WTC11 (cell line): ENCODE data around the gene HELQ. TPM values are rescaled to one million over a fixed set of nuclear protein-coding genes. Genes with fewer than 3 reads are reported as not detected.

Experiments
- ATAC-seq: fragments of 200-7000 bp; cut with Tn5 transposase; 2 replicates; pipeline ENCODE4 v1.10.0; 2021; ENCODE audit warnings: mild to moderate bottlenecking, moderate library complexity
- CTCF ChIA-PET: fragments of 300-600 bp; sonication (Branson Sonifier 250); formaldehyde crosslinking; loops from one replicate; lab custom pipeline; 2021; ENCODE audit warnings: antibody characterized with exemption; lab: Charles Lee
- POLR2A ChIA-PET: fragments of 350-600 bp; sonication (Branson Sonifier 250); formaldehyde crosslinking; loops from one replicate; lab custom pipeline; 2021; ENCODE audit warnings: antibody characterized with exemption; lab: Charles Lee
- DNase-seq: peaks from one replicate; pipeline ENCODE4 v3.0.0; 2021; ENCODE audit warnings: low spot score
- H3K27ac Mint-ChIP-seq: 2 replicates; pipeline ENCODE4 v1.8.0; 2021; ENCODE audit warnings: mixed read lengths
- H3K27me3 Mint-ChIP-seq: 2 replicates; pipeline ENCODE4 v1.8.0; 2021; ENCODE audit warnings: low read depth, mild to moderate bottlenecking, moderate library complexity, mixed read lengths
- H3K36me3 Mint-ChIP-seq: 2 replicates; pipeline ENCODE4 v1.8.0; 2021; ENCODE audit warnings: mixed read lengths
- H3K4me1 Mint-ChIP-seq: 2 replicates; pipeline ENCODE4 v1.8.0; 2022; ENCODE audit warnings: mixed read lengths
- H3K4me3 Mint-ChIP-seq: 2 replicates; pipeline ENCODE4 v1.8.0; 2021; ENCODE audit warnings: mild to moderate bottlenecking, moderate library complexity, mixed read lengths
- H3K9me3 Mint-ChIP-seq: 2 replicates; pipeline ENCODE4 v1.8.0; 2021; ENCODE audit warnings: mixed read lengths
- ATF1 ChIP-seq: sonication (generic); formaldehyde crosslinking; IDR thresholded peaks from 2 replicates; pipeline ENCODE4 v1.8.1; 2023; ENCODE audit warnings: mild to moderate bottlenecking, moderate library complexity, missing genetic modification reagents
- CREM ChIP-seq: sonication (generic); formaldehyde crosslinking; IDR thresholded peaks from 2 replicates; pipeline ENCODE4 v1.8.1; 2022; ENCODE audit warnings: mild to moderate bottlenecking, missing genetic modification reagents, moderate library complexity
- E2F4 ChIP-seq: sonication (generic); formaldehyde crosslinking; IDR thresholded peaks from 2 replicates; pipeline ENCODE4 v1.8.1; 2022; ENCODE audit warnings: low read depth, mild to moderate bottlenecking, moderate library complexity, missing genetic modification reagents, borderline replicate concordance
- E2F5 ChIP-seq: sonication (generic); formaldehyde crosslinking; IDR thresholded peaks from 2 replicates; pipeline ENCODE4 v1.8.1; 2022; ENCODE audit warnings: mild to moderate bottlenecking, moderate library complexity, missing genetic modification reagents
- ERG ChIP-seq: fragments of 250-450 bp; sonication (Bioruptor Pico); IDR thresholded peaks from 2 replicates; pipeline ENCODE4 v1.8.0; 2021; ENCODE audit warnings: mild to moderate bottlenecking
- FOXK1 ChIP-seq: sonication (generic); formaldehyde crosslinking; IDR thresholded peaks from 2 replicates; pipeline ENCODE4 v1.8.0; 2022; ENCODE audit warnings: mild to moderate bottlenecking, moderate library complexity, missing genetic modification reagents
- IRF1 ChIP-seq: sonication (generic); formaldehyde crosslinking; IDR thresholded peaks from 2 replicates; pipeline ENCODE4 v1.8.0; 2023; ENCODE audit warnings: missing genetic modification reagents
- IRF2 ChIP-seq: sonication (generic); formaldehyde crosslinking; IDR thresholded peaks from 2 replicates; pipeline ENCODE4 v1.8.0; 2022; ENCODE audit warnings: low read depth, missing genetic modification reagents, borderline replicate concordance
- MYBL2 ChIP-seq: sonication (generic); formaldehyde crosslinking; IDR thresholded peaks from 2 replicates; pipeline ENCODE4 v1.8.1; 2023; ENCODE audit warnings: mild to moderate bottlenecking, moderate library complexity, missing genetic modification reagents
- NFE2L1 ChIP-seq: sonication (generic); formaldehyde crosslinking; IDR thresholded peaks from 2 replicates; pipeline ENCODE4 v1.8.1; 2023; ENCODE audit warnings: missing genetic modification reagents
- RORB ChIP-seq: fragments of 250-450 bp; sonication (Bioruptor Pico); IDR thresholded peaks from 2 replicates; pipeline ENCODE4 v1.9.0; 2021; ENCODE audit warnings: mild to moderate bottlenecking
- TEAD4 ChIP-seq: sonication (generic); formaldehyde crosslinking; IDR thresholded peaks from 2 replicates; pipeline ENCODE4 v1.8.0; 2022; ENCODE audit warnings: mild to moderate bottlenecking, missing genetic modification reagents
- USF1 ChIP-seq: sonication (generic); formaldehyde crosslinking; IDR thresholded peaks from 2 replicates; pipeline ENCODE4 v1.8.0; 2022; ENCODE audit warnings: mild to moderate bottlenecking, missing genetic modification reagents
- ZBTB21 ChIP-seq: sonication (generic); formaldehyde crosslinking; IDR thresholded peaks from 2 replicates; pipeline ENCODE4 v1.8.1; 2023; ENCODE audit warnings: mild to moderate bottlenecking, missing genetic modification reagents, borderline replicate concordance
- ZBTB43 ChIP-seq: sonication (generic); formaldehyde crosslinking; IDR thresholded peaks from 2 replicates; pipeline ENCODE4 v1.8.1; 2023; ENCODE audit warnings: mild to moderate bottlenecking, missing genetic modification reagents
- ZNF263 ChIP-seq: sonication (generic); formaldehyde crosslinking; IDR thresholded peaks from 2 replicates; pipeline ENCODE4 v1.8.1; 2022; ENCODE audit warnings: low read depth, mild to moderate bottlenecking, moderate library complexity, missing genetic modification reagents
- ZNF416 ChIP-seq: fragments of 250-450 bp; sonication (Bioruptor Pico); IDR thresholded peaks from 2 replicates; pipeline ENCODE4 v1.9.0; 2021; ENCODE audit warnings: mild to moderate bottlenecking, inconsistent platforms
- total RNA-seq: library from RNA; stranded (reverse); gene quantifications from 3 replicates; pipeline ENCODE4 v1.2.3, GENCODE V29; 2021
- TF ChIP-seq, protein P1 (sequence below): sonication (generic); formaldehyde crosslinking; IDR thresholded peaks from 2 replicates; pipeline ENCODE4 v1.8.1; 2022; ENCODE audit warnings: mild to moderate bottlenecking, missing genetic modification reagents, moderate library complexity, borderline replicate concordance
- TF ChIP-seq, protein P2 (sequence below): sonication (generic); formaldehyde crosslinking; conservative IDR thresholded peaks from 2 replicates; pipeline ENCODE4 v1.8.1; 2023; ENCODE audit warnings: mild to moderate bottlenecking, low read depth, missing genetic modification reagents, moderate library complexity

HELQ gene
- total RNA-seq, 1 experiment from 2014 or later: 10.1 TPM

DNA sequence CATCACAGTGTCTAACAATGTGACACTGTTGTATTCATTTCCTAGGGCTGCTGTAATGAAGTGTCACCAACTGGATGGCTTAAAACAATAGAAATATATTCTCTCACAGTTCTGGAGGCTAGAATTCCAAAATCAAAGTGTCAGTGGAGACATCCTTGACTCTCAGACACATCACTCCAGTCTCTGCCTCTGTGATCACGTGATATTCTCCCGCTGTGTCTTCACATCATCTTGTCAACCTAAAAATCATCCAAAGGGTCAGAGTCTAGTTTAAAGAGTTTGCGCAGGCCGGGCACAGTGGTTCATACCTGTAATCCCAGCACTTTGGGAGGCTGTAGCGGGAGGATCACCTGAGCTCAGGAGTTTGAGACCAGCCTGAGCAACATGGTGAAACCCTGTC, 84.4 kb downstream of the HELQ start:
- H3K4me3 Mint-ChIP-seq: no peak overlapping the region
- peaks cover 12% of the 10 kb centered on the region for H3K9me3 Mint-ChIP-seq
- no peak for TF ChIP-seq RORB (CRISPR knock-in tag)
- no peak for TF ChIP-seq FOXK1
- no peak for TF ChIP-seq CREM (CRISPR knock-in tag)
- TF ChIP-seq MYBL2 (CRISPR knock-in tag): no peak
- no peak for TF ChIP-seq ZNF416 (CRISPR knock-in tag)
- no peak for TF ChIP-seq USF1 (CRISPR knock-in tag)
- TF ChIP-seq, protein P1, sequence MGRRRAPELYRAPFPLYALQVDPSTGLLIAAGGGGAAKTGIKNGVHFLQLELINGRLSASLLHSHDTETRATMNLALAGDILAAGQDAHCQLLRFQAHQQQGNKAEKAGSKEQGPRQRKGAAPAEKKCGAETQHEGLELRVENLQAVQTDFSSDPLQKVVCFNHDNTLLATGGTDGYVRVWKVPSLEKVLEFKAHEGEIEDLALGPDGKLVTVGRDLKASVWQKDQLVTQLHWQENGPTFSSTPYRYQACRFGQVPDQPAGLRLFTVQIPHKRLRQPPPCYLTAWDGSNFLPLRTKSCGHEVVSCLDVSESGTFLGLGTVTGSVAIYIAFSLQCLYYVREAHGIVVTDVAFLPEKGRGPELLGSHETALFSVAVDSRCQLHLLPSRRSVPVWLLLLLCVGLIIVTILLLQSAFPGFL (CRISPR knock-in tag): no peak
- no peak for TF ChIP-seq NFE2L1 (CRISPR knock-in tag)
- TF ChIP-seq IRF2 (CRISPR knock-in tag): no peak
- no peak for TF ChIP-seq ZNF263 (CRISPR knock-in tag)
- TF ChIP-seq E2F4 (CRISPR knock-in tag): no peak
- no peak for TF ChIP-seq TEAD4
- no peak for TF ChIP-seq E2F5 (CRISPR knock-in tag)
- TF ChIP-seq ERG: no peak
- no peak for TF ChIP-seq ATF1
- TF ChIP-seq ZBTB21 (CRISPR knock-in tag): no peak
- TF ChIP-seq IRF1: no peak
- no peak for TF ChIP-seq ZBTB43 (CRISPR knock-in tag)
- TF ChIP-seq, protein P2, sequence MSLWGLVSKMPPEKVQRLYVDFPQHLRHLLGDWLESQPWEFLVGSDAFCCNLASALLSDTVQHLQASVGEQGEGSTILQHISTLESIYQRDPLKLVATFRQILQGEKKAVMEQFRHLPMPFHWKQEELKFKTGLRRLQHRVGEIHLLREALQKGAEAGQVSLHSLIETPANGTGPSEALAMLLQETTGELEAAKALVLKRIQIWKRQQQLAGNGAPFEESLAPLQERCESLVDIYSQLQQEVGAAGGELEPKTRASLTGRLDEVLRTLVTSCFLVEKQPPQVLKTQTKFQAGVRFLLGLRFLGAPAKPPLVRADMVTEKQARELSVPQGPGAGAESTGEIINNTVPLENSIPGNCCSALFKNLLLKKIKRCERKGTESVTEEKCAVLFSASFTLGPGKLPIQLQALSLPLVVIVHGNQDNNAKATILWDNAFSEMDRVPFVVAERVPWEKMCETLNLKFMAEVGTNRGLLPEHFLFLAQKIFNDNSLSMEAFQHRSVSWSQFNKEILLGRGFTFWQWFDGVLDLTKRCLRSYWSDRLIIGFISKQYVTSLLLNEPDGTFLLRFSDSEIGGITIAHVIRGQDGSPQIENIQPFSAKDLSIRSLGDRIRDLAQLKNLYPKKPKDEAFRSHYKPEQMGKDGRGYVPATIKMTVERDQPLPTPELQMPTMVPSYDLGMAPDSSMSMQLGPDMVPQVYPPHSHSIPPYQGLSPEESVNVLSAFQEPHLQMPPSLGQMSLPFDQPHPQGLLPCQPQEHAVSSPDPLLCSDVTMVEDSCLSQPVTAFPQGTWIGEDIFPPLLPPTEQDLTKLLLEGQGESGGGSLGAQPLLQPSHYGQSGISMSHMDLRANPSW (CRISPR knock-in tag): no peak
- H3K27me3 Mint-ChIP-seq: peaks cover 3% of the 10 kb centered on the region; the same call in 1 of the 2 replicates
- H3K36me3 Mint-ChIP-seq: 0 out of 2 replicates have a peak, but pooled peaks cover 2% of the 10 kb centered on the region
- H3K4me1 Mint-ChIP-seq: no peaks in the 10 kb centered on the region
- POLR2A ChIA-PET: interaction anchor here (0.6 kb wide), 1 partner anchor 267 kb away, joined by 3 read pairs; no protein-coding TSS in a partner anchor
- ATAC-seq (no peak), DNase-seq (no peak)
- CTCF ChIA-PET: no interaction called here
- no peak overlapping the region for H3K27ac Mint-ChIP-seq
